DMS79 (cell line): Measurements from ENCODE around the gene OGFOD2.
A peak's percentile ranks its signal among the peaks of the same experiment; 100 is the strongest.

Experiments used
- DNase-seq: peaks from one replicate; lab custom pipeline; 2025; lab: John Stamatoyannopoulos, UW

Gene OGFOD2

GRCh38 chr12:122951979-122952892, 22.8 kb upstream of the OGFOD2 start:
- DNase-seq: no peak

GRCh38 chr12:122955156-122955555, 19.9 kb upstream of the OGFOD2 start:
- DNase-seq: no peak

DNA sequence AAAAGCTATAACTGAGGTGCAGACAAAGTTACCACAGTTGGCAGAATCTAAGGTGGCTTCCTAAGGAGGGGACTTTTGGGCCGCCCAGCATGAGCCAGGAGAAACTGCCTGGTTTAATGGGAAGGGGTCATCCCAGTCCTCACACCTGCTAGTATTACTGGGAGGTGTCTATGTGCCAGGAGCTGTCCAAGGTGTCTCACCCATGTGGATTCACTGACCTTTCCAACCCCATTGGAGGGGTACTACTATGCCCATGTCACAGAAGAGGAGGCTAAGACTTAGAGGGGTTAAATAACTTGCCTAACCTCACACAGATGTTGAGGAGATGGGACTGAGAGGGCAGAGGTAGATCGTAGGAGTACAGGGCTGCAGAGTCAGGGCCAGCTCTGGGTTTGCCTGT, 19.0 kb upstream of the OGFOD2 start:
- DNase-seq: no peak

DNA sequence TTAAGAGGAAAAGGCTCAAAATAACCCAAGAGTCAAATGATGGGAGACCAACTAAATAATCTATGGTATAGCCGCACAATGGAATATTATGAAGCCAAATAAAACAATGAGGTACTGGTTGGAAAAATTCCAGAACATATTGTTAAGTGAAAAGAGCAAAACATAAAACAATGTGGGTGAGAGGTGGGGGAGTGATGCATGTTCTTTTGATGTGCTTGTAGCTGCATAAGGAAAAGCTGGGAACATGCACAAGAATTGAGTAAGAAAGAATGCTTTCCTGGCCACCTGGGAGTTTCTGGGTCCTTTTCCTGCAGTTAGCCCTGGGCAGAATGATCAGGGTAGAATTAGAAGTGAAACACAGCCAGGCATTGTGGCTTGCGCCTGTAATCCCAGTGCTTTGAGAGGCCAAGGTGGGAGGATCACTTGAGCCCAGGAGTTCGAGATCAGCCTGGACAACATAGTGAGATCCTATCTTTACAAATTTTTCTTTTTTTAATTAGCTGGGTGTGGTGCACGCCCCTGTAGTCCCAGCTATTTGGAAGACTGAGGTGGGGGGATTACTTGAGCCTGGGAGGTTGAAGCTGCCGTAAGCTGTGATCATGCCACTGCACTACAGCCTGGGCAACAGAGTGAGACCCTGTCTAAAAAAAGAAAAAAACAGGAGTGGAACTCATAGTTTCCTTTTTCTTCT, 16.7 kb upstream of the OGFOD2 start:
- DNase-seq: no peak

GRCh38 chr12:122959566-122960192, 15.4 kb upstream of the OGFOD2 start:
- DNase-seq: no peak

DNA sequence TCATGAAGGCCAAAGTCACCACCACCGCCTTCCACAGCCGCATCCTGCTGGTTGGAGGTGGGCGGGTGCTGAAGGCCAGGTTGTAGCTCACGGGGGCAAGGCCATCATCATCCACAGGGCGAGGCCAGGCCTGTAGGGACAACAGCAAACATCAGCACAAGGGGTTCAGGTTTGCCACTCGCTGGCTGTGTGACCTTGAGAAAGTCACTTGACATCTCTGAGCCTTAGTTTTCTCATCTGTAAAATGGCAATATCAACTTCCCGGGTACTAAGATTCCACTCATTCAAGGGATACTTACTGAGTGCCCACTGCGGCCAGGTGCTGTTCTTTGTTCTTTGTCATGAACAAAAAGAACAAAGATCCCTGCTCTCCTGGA, 14.9 kb upstream of the OGFOD2 start:
- no peak for DNase-seq

- peak; percentile 86 for DNase-seq
These were observed 13.3 kb upstream of the OGFOD2 start for GRCh38 chr12:122961531-122962329.

GRCh38 chr12:122963941-122964265, 11.1 kb upstream of the OGFOD2 start:
- peak; percentile 49 for DNase-seq

GRCh38 chr12:122964439-122965257, 10.4 kb upstream of the OGFOD2 start:
- DNase-seq: no peak

- peak; percentile 22 for DNase-seq
These were observed 9.7 kb upstream of the OGFOD2 start for GRCh38 chr12:122965321-122965751.

DNA sequence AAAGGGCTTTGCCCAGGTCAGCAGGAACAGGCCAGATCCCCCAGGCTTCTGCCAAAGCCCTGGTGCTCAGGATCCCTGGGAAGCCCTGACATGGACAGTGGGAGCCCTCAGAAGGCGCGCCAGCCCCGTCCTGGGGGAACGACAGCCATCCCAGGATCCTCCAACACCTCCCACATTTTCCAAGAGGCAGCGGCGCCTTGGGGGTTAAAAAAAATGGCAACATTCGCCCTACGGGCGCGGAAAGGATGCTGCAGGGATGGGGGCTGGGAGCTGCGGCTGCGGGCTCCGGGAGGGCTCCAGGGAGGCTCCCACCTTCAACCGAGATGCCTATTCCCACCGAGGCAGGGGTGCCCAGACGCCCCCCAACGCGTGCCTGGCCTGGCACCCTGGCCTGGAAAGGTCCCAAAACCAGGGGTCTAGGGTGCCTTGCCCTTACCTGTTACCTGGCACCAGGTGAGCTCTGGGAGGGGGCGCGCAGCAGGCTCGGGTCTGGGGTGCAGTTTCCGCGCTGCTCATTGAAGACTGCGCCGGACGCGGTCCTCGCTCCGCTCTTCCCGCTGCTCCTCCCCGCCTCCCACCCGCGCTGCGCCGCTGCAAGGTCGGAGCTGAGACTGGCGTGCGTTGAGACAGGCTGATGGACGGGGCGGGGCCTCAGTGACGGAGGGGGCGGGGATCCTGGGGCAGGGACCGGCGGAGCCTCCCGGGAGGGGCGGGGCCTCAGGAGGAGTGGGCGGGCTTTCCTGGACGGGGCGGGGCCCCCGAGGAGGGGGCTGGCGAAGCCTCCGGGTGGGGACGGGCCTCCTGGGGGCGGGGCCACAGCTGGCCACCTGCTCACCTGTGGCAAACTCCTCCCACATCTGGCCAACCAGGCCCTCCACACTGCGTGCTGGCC, 8.9 kb upstream of the OGFOD2 start, which contains the start of gene ABCB9:
TSS of gene ABCB9 (minus strand) at position 613 of the 892 bp plus-strand sequence. CDS start 6,228 bp downstream, outside the sequence.
- peak; percentile 85 for DNase-seq

DNA sequence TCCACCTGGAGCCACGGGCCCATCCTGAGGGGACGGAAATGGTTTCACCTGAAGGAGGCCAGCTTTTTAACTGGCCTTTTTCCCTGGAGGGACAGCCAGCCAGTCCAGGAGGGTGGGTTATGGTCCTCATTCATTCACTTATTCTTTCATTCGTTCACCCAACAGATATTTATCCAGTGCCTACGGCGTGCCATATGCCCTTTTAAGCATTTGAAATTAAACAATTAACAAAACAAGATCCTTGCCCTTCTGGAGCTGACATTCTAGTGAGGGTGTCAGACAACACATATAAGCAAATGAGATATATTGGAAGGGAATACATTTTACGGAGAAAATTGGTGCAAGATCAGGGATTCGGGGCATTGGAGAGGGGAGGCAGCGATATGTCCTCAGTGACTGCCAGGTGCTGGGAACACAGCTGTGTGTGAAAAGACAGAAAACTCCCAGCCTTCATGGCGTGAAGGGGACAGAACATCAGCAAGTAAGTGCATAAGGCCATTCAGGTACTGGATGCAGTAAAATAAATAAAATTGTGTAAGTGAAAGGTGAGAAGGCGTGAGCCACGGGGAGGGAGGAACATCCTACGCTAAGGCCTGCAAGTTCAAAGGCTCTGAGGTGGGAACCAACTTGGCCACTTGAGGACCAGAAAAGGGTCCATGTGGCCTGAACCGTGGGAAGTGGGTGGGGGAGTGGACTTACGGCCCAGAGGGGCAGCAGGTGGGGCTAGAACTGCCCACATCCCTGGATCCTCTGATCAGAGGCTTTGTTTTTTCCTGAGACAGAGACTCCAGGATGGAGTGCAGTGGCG, 8.1 kb upstream of the OGFOD2 start:
- DNase-seq: no peak

DNA sequence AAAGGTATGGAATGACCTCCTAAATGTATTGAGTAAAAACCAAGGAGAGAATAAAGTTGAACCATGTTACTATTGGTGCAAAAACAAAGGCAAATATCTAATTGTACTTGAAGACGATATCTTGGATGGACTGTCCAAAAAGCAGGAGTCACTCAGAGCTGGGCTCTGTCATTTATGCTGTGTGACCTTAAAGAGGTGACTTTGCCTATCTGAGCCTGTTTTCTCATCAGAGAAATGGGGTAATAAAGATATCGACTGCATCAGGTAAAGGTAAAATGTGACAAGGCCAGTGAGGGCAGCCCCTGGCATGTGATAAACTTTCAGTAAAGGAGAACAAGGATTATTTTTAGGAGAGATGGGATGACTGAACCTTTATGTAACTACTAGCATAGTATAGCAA, 6.9 kb upstream of the OGFOD2 start:
- DNase-seq: no peak

- no peak for DNase-seq
These were observed 5.4 kb upstream of the OGFOD2 start for GRCh38 chr12:122969676-122970075.

GRCh38 chr12:122974274-122974891, 661 bp upstream of the OGFOD2 start:
- peak; percentile 95 for DNase-seq

DNA sequence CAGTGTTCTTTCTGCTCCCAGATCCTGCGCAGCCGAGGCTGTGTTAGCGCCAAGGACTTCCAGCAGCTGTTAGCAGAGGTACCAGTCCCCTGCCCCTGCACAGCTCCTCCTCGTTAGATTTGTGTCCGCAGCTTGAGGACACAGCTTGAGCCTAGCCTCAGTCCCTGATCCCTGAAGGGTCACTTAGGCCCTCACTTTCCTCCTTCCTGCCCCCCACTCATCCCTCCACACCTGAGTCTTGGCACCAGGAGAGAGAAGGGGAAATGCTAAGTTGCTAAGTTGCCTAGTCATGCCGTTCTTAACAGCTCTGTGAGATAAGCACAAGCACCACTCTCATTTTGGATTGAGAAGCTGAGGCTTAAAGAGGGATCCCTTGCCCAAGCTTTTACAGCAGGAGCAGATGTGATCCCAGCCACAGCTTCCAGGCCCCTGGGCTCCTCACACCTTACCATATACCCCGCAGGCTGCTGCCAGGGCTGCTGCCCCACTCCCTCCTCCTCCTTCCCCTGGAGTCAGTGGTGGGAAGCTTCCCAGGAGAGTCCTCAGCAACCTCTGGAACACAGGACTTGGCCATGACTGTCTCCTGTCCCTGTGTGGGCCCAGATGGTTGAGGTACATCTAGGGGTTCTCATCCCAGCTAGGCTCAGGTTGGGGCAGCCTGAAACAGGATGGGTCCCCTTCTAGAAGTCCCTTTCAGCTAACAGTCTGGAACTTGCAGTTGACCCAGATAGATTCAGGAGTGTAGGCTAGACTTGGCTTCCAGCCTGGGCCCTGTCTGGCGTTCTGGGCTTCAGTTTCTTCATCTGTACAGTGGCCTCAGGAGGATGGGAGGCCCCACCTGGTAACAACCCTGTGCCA, 975 bp downstream of the OGFOD2 start:
- no peak for DNase-seq

DNA sequence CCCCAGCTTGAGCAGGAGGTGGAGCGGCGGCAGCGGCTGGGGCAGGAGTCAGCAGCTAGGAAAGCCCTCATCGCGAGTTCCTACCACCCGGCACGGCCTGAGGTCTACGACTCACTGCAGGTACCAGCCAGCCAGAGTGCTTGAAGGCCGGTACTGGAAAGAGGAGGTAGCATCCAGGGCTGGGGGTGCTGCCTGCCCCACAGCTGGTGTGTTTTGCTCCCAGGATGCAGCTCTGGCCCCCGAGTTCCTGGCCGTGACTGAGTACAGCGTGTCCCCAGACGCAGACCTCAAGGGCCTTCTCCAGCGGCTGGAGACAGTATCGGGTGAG, 1.6 kb downstream of the OGFOD2 start:
- no peak for DNase-seq

DNA sequence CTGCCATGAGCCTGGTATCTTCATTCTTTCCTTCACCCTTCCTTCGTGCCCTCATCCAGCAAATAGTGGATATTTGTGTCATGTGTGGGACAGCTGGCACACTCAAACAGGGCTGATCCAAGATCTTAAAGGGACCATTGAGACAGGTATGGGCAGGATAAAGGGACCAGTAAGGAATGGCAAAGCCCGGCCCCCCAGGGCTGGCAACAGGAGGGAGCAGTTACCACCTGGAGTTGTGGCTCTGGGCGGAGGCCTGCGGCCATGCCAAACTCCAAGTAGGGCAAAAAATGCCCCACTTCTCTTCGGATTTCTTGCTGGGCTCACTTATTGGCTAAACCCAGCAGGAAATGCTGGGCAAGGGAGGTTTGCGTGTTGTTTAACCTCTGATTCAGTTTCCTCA, 2.1 kb downstream of the OGFOD2 start:
- DNase-seq: no peak
